IPS DF 6.9 (cell line): Measurements from ENCODE around the gene BAK1.

Source experiments
- DNase-seq: peaks from one replicate; pipeline ENCODE4 v3.0.0-alpha.2; 2013; ENCODE audit warnings: low read depth, low spot score
- H3K27ac ChIP-seq: one replicate; pipeline ENCODE4 v1.5.1; 2013; ENCODE audit warnings: low read length, control low read depth
- H3K27me3 ChIP-seq: 2 replicates; pipeline ENCODE4 v1.6.1; 2013; ENCODE audit warnings: mild to moderate bottlenecking, low read length; ENCODE audit not compliant: control insufficient read depth, insufficient read depth
- H3K36me3 ChIP-seq: 2 replicates; pipeline ENCODE4 v1.6.1; 2013; ENCODE audit warnings: low read length; ENCODE audit not compliant: control insufficient read depth, insufficient read depth
- H3K4me1 ChIP-seq: 2 replicates; pipeline ENCODE4 v1.6.1; 2013; ENCODE audit warnings: low read length; ENCODE audit not compliant: control insufficient read depth, insufficient read depth
- H3K4me3 ChIP-seq: 2 replicates; pipeline ENCODE4 v1.5.1; 2013; ENCODE audit warnings: mild to moderate bottlenecking, low read length
- H3K9me3 ChIP-seq: 2 replicates; pipeline ENCODE4 v1.6.1; 2013; ENCODE audit warnings: low read length, inconsistent platforms; ENCODE audit not compliant: control insufficient read depth, insufficient read depth
- whole genome bisulfite sequencing: extraction: QIAGEN DNeasy Blood & Tissue Kit; methylation state at CpG from one replicate; pipeline ENCODE4 v1.1.7; 2013; ENCODE audit warnings: mixed read lengths, missing lambda C conversion rate; ENCODE audit not compliant: insufficient read length, insufficient coverage; 5-methylcytosine and 5-hydroxymethylcytosine counted together

Gene BAK1

DNA sequence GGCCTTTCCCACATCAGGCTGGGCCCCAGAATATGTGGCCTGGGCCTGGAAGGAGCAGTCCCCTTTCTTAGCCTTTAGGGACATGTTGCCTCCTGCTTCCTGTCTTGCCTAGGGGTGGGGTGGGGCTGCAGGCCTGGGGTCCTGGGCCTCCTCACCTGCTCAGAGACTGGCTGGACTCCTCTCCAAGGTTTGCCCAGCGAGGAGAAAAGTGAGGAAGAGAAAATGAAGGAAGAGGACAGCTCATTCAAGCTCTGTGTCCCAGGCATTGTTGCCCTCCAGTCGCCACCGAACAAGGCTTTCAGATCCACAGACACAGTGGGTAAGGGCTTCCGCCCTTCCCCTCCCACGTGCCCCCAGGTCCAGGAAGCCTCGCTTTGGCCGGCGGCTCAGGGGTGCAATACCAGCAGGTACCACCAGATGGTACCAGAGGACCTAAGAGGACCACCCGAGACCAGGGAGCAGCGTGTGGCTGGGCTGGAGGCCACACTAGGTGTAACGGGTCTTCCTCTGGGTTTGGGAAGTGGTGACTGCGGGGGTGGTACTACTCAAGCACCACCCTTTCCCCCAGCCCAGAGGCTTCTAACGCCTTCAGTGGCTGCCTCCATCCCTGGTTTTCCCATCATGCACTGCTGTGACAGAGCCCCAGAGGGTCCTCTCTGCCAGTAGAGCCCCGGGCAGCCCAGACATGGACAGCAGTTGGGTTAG, 5.5 kb upstream of the BAK1 start:
- peaks cover 9% of the 10 kb centered on the region for H3K4me1 ChIP-seq
- no peak overlapping the region for H3K27ac ChIP-seq
- no peaks in the 10 kb centered on the region for H3K9me3 ChIP-seq
- no CpG with 5 or more reads among the region's 14 CpGs for WGBS
- DNase-seq, result peak; percentile 79
- H3K27me3 ChIP-seq, result no peaks in the 10 kb centered on the region
- H3K36me3 ChIP-seq, result no peaks in the 10 kb centered on the region
- H3K4me3 ChIP-seq, result no peak overlapping the region

DNA sequence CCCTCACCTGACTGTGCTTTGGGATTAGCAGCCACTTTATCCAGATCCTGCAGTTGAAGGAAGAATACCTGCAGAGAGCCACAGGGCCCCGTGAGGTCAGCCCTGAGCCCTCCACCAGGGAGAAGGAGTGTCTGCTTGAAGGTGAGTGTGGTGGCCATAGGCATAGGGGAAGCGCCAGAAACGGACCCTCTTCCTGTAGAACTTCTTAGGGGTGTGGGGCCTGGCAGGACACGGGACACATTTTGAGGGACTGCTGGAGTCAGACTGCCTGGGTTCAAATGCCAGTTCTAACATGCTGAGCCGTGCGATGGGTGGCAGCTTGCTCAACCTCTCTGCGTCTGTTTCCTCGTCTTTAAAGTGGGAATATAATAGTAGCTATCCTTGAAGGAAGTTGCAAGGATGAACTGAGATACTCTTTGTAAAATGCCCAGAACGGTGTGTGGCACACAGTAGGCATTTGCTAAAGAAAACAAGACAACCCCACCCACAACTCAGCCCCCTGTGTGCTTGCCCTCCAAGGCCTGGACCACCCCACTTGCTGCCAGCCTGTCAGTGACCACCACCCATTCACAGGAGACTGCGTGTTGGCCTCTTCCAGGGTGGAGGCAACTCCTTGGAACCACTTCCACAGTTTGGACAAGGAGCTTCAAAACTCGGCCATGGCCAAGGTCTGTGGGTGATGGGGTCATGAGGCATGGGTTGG, 4.8 kb upstream of the BAK1 start:
- WGBS, result no CpG with 5 or more reads among the region's 11 CpGs
- no peak overlapping the region for H3K27ac ChIP-seq
- no peak for DNase-seq

DNA sequence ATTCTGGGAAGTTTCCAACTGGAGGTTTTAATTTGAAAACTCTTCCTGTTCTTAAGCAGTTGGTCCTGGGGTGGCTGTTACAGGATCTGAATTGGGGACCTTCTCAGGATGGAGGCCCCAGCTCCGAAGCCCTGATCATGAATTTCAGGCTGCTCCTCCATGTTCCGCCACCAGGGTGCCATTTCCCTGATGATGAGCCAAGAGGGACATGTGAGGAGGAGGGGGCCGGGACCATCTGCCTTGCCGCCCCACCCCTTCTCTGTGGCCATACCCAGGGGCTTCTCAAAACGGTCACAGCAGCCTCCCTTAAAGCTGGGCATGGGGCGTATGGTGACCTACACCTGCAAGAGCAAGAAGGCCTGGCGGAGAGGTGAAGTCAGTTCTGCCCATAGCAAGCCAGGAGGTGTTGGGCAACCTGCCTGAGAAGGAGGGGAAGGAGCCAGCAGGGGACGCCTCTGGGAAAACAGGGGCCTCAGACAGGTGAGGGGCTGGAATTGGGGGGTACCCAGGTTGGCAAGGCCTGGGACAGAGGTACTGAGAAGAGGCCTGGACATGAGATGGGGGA, 3.6 kb upstream of the BAK1 start:
- Histone ChIP-seq H3K27me3 (no peaks in the 10 kb centered on the region), H3K36me3 (no peaks in the 10 kb centered on the region), H3K4me3 (no peak overlapping the region), H3K27ac (no peak overlapping the region), H3K9me3 (no peaks in the 10 kb centered on the region), H3K4me1 (peaks cover 2% of the 10 kb centered on the region; the same call in 1 of the 2 replicates)
- no CpG with 5 or more reads among the region's 8 CpGs for WGBS
- DNase-seq, result no peak

More for the DNA sequence above, 4.8 kb upstream of the BAK1 start:
- Histone ChIP-seq H3K36me3 (no peaks in the 10 kb centered on the region), H3K4me1 (peaks cover 3% of the 10 kb centered on the region), H3K4me3 (no peak overlapping the region), H3K9me3 (no peaks in the 10 kb centered on the region), H3K27me3 (no peaks in the 10 kb centered on the region)

DNA sequence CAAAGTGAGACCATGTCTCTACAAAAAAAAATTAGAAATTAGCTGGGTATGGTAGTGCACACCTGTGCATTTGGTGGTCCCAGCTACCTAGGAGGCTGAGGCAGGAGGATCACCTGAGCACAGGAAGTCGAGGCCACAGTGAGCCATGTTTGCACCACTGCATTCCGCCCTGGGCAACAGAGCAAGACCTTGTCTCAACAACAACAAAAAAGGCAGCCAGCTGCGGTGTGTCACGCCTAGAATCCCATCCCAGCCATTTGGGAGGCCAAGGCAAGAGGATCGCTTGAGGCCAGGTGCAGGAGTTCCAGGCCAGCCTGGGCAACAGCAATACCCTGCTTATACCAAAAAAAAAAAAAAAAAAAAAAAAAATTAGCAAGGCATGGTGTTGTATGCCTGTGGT, 1.1 kb upstream of the BAK1 start:
- WGBS, result no CpG with 5 or more reads among the region's 5 CpGs
- Histone ChIP-seq H3K4me3 (no peak overlapping the region), H3K9me3 (no peaks in the 10 kb centered on the region), H3K27ac (no peak overlapping the region), H3K36me3 (peaks cover 9% of the 10 kb centered on the region; the same call in 1 of the 2 replicates), H3K27me3 (no peaks in the 10 kb centered on the region), H3K4me1 (peaks cover 2% of the 10 kb centered on the region)
- no peak for DNase-seq

DNA sequence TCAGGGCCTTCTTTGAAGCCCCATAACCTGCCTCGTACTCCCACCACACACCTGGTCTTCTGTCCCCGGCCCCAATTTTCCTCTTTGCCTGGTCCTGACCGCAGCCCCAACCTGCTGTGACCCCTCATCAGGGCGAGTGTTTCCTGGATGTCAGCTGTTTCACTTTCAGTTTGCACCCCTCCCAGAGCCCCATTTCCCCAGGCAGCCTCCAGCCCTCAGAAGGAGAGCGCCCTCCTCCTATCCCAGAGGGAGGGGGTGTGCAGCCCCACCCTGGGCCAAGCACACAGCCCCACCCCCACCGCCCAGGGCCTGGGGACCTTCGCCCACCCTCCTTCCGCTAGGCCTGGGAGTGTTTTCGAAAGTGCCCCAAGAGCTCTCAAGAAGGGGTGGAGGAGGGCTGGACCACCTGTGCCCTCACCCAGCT, 1.5 kb downstream of the BAK1 start:
- Histone ChIP-seq H3K4me3 (no peak overlapping the region), H3K9me3 (no peaks in the 10 kb centered on the region), H3K36me3 (peaks cover 26% of the 10 kb centered on the region), H3K4me1 (no peaks in the 10 kb centered on the region; the same call in 1 of the 2 replicates), H3K27ac (no peak overlapping the region), H3K27me3 (no peaks in the 10 kb centered on the region)
- DNase-seq, result no peak
- no CpG with 5 or more reads among the region's 9 CpGs for WGBS

DNA sequence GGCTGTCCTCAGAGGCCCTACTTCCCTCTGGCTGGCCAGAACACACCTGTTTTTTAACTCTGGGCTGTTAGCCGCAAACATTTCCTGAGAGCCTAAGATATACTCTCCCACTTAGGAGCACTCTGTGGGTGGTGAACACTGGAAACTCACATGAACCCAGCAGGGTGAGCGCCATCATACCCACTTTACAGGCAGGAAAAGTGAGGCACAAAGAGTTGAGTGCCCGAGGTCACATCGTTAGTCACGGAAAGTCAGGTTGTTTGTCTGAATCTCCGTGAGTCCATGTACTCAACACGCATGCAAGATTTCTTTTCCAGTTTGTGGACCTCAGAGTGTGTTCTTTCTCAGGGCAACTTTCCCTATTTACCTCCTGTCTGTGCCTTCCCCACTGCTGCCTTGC, 1.9 kb downstream of the BAK1 start:
- no CpG with 5 or more reads among the region's 7 CpGs for WGBS
- H3K27ac ChIP-seq, result no peak overlapping the region

DNA sequence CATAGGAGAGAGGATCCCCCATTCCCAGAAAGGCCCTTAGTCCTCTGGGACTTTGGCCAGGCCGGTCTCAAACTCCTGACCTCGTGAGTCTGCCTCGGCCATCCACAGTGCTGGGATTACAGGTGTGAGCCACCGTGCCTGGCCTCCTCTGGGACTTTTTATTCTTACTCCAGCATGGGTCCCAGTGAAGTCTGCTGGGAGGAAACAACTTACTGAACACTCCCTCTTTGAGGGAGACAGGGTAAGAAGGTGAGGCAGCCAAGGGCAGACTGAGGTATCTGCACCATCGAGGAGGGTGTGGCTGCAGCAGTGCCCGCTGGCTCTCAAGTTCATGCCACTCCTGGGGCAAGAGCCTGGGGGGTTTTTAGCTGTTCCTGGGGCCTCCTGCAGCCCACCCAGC, 2.4 kb downstream of the BAK1 start:
- no peak overlapping the region for H3K4me3 ChIP-seq
- DNase-seq, result no peak
- H3K27ac ChIP-seq, result no peak overlapping the region
- no peaks in the 10 kb centered on the region for H3K9me3 ChIP-seq
- H3K36me3 ChIP-seq, result peaks cover 26% of the 10 kb centered on the region
- no peaks in the 10 kb centered on the region; the same call in 1 of the 2 replicates for H3K4me1 ChIP-seq
- no CpG with 5 or more reads among the region's 6 CpGs for WGBS
- no peaks in the 10 kb centered on the region for H3K27me3 ChIP-seq

More for the DNA sequence above, 1.9 kb downstream of the BAK1 start:
- Histone ChIP-seq H3K27me3 (no peaks in the 10 kb centered on the region), H3K4me3 (no peak overlapping the region), H3K4me1 (no peaks in the 10 kb centered on the region; the same call in 1 of the 2 replicates), H3K36me3 (peaks cover 26% of the 10 kb centered on the region), H3K9me3 (no peaks in the 10 kb centered on the region)
- no peak for DNase-seq

DNA sequence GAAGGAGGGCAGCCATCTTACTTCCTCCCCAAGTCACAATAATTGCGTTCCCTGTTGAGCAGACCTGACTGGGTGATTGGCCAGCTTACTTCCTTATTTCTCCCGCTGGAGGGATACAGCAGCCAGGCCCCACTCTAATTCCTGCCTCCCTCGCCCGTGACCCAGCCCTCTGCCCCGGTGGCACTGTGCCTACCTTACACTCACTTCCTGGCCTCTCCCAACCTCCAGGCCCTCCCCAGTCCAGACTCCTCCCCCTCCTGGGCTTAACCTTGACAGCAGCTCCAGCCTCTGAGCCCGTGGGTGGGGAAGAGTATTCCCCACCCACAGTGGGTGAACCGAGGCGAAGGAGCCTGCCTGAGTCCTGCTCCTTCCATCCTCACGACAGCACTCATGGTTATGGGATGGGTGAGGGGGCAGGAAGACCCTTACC, 3.0 kb downstream of the BAK1 start:
- Histone ChIP-seq H3K27me3 (no peaks in the 10 kb centered on the region), H3K4me1 (no peaks in the 10 kb centered on the region; the same call in 1 of the 2 replicates), H3K36me3 (peaks cover 26% of the 10 kb centered on the region), H3K9me3 (no peaks in the 10 kb centered on the region), H3K4me3 (no peak overlapping the region), H3K27ac (no peak overlapping the region)
- WGBS, result no CpG with 5 or more reads among the region's 9 CpGs
- no peak for DNase-seq

DNA sequence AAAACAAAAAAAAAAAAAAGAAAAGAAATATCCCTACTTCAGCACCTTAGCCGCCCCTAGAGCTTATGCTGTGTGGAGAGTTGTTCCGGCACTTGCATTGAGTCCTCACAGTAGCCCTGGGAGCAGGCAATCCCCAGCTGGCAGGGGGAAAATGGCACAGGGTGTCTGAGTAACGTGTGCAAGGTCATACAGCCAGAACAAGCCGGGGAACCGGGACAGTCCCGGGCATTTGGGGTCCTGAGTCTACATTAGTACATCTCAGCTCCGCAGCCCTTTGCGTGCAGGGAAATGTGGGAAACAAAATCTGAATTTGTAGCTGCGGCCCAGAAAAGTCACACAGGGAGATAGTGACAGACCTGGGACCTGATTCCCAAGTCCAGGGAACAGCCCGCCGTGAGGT, 3.4 kb downstream of the BAK1 start:
- no peak for DNase-seq

DNA sequence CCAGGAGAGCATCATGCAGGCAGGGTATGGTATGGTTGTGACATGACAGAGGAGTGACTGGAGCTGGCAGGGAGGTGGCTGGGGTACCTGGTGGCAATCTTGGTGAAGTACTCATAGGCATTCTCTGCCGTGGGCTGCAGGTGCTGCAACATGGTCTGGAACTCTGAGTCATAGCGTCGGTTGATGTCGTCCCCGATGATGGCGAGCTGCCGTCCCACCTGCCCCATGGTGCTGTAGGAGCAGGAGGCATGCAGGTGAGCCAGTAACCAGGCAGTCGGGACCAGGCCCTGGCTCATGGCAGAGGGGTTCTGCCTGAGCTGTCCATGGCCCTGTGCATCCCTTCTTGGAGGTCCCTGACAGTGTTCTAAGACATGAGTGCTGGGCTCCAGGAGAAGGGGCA, 4.9 kb downstream of the BAK1 start:
- no CpG with 5 or more reads among the region's 8 CpGs for WGBS
- H3K27ac ChIP-seq, result no peak overlapping the region
- no peaks in the 10 kb centered on the region for H3K27me3 ChIP-seq
- DNase-seq, result no peak
- peaks cover 26% of the 10 kb centered on the region for H3K36me3 ChIP-seq
- H3K9me3 ChIP-seq, result no peaks in the 10 kb centered on the region
- H3K4me3 ChIP-seq, result no peak overlapping the region
- no peaks in the 10 kb centered on the region; the same call in 1 of the 2 replicates for H3K4me1 ChIP-seq

More for the DNA sequence above, 3.4 kb downstream of the BAK1 start:
- Histone ChIP-seq H3K4me3 (no peak overlapping the region), H3K27me3 (no peaks in the 10 kb centered on the region), H3K9me3 (no peaks in the 10 kb centered on the region), H3K27ac (no peak overlapping the region), H3K4me1 (no peaks in the 10 kb centered on the region; the same call in 1 of the 2 replicates), H3K36me3 (peaks cover 26% of the 10 kb centered on the region)
- no CpG with 5 or more reads among the region's 11 CpGs for WGBS
